HG03108 (cell line): ENCODE results near the gene SNIP1.
"Not testable (repeated sequence)": the region's sequence is repeated elsewhere in the genome, so short reads cannot be mapped to it uniquely, and the experiment has no call there.

Experiments
- ATAC-seq: cut with Tn5 transposase; IDR thresholded peaks from one replicate; pipeline ENCODE4 v1.9.1; 2021; ENCODE audit warnings: moderate library complexity; ENCODE audit not compliant: unreplicated experiment

SNIP1 gene

DNA sequence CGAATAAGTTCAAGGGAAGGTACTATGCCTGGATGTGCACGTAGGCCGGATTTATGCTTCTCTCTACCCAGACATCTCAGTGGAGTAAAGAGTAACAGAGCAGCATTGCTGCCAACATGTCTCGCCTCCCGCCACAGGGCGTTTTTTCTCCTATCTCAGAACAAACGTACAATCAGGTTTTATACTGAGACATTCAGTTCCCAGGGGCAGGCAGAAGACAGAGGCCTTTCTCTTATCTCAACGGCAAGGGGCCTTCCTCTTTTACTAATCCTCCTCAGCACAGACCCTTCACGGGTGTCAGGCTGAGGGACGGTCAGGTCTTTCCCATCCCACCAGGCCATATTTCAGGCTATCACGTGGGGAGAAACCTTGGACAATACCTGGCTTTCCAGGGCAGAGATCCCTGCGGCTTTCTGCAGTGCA, 5.9 kb upstream of the SNIP1 start:
- not testable (repeated sequence) for ATAC-seq

DNA sequence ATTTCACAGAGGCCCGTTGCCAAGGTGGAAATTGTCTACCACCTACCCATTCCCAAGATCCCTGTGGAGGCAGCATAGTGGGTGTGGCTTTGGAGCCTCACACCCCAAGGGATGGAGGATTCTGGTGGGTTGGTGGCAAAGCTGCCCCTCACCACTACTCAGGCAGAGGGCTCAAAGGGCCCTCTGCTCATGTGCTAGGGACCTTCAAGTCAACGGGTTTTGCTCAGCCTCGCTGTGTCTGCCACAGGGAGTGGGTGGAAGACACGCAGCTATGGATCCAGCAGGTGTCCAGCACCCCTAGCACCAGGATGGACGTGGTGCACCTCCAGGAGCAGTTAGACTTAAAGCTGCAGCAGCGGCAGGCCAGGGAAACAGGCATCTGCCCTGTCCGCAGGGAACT, 5.0 kb upstream of the SNIP1 start:
- no peak for ATAC-seq

DNA sequence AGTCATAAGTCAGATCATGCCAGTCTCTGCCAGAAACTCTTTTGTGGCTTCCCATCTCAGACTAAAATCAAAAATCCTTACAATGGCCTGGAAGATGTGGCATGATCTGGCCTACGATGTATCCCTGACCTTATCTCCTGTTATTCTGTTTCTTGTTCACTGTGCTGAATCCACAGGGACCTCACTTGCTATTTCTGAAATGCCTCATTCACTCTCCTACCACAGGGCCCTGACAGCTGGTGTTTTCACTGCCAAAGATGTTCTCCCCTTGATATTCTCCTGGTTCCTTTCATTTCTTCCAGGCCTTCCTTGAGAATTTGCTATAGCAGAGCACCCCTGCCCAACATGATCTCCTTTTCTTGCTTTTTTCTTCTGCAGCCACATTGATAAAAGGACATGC, 4.3 kb upstream of the SNIP1 start:
- no peak for ATAC-seq

DNA sequence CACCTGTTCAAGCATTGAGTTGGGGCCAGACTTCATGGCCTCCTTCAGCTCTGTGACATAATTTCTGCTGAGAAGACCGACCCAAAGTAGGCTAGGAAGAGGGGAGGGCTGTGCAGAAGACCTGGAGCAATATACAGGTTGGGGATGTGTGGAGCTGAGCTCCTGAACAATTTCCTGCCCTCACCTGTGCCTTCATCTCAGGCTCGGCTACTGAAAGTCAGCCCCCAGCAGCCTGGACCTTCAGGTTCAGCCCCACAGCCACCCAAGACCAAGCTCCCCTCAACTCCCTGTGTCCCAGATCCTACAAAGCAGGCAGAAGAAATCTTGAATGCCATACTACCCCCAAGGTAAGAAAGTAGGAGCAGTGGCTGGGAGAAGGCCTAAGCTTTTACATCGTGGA, 3.3 kb upstream of the SNIP1 start:
- no peak for ATAC-seq

DNA sequence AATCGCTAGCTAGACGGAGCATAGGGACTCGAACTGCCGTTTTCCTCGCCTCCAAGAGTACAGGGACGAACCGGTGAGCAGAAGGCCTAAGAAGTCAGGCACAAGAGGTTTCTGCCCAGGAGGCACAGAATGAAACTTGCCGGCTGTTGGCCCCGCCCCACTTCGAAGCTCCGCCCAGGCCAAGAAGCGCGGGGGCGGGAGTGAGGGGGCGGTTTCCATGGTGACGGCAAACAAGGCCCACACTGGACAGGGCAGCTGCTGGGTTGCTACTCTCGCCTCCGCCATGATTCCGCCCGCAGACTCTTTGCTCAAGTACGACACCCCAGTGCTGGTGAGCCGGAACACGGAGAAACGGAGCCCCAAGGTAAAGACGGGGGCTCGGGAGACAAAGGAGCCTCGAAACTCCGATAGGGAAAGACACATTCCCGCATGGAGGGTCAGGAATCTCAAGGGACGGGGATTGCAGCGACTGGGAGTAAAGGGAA, 2.7 kb upstream of the SNIP1 start, which contains the start of gene DNALI1:
DNALI1 (plus strand) TSS at position 229 of the 485 bp plus-strand sequence; CDS start at position 284, 55 bp downstream.
- no peak for ATAC-seq

DNA sequence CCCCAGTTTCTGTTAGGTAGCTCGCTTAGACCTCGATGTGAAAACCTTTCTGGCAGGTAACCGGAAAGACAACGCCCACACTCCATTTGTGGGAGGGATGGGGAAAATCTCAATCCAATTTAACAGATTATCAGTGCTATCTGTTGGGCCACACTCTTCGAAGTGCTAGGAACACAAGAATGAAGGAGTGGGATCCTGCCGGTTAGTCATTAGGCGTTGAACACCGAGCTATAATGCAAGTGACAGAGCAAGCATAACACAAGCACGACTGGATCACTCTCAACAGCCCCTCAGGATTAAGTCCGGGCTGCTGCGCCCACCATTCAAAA, 531 bp downstream of the SNIP1 start:
- no peak for ATAC-seq

DNA sequence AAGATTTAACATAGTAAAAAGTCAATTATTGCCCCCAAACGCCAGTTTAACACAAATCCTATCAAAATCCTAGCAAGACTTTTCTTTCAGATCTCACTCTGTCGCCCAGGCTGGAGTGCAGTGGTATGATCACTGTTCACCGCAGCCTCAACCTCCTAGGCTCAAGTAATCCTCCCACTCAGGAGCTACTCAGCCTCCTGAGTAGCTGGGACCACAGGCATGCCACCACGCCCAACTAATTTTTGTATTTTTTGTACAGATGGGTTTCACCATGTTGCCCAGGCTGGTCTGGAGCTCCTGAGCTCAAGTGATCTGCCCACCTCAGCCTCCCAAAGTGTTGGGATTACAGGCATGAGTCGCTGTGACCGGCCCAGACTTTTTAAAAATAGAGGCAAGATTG, 4.8 kb downstream of the SNIP1 start:
- no peak for ATAC-seq

DNA sequence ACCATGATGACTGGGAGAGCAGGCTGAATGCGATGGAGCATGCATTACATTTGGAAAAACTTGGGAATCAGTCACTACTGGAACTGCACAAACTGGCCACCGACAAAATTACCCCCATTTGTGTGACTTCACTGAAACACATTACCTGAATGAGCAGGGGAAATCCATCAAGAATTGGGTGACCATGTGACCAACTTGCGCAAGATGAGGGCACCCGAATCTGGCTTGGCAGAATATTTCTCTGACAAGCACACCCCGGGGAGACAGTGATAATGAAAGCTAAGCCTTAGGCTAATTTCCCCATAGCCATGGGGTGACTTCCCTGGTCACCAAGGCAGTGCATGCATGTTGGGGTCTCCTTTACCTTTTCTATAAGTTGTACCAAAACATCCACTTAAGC, 9.1 kb downstream of the SNIP1 start:
- ATAC-seq = no peak

DNA sequence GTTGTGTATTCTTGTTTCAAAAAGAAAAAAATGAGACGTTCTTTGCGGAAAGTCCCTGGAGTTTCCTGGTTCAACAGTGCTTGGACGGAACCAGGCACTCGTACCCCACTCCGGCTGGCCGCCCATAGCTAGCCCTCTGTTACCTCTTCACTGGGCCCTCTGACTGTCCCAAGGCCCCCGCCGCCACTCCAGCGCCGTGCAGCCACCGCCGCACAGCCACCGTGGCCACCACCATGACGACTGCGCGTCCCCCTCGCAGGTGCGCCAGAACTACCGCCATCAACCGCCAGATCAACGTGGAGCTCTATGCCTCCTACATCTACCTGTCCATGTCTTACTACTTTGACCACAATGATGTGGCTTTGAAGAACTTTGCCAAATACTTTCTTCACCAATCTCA, 9.6 kb downstream of the SNIP1 start:
- ATAC-seq = no peak

DNA sequence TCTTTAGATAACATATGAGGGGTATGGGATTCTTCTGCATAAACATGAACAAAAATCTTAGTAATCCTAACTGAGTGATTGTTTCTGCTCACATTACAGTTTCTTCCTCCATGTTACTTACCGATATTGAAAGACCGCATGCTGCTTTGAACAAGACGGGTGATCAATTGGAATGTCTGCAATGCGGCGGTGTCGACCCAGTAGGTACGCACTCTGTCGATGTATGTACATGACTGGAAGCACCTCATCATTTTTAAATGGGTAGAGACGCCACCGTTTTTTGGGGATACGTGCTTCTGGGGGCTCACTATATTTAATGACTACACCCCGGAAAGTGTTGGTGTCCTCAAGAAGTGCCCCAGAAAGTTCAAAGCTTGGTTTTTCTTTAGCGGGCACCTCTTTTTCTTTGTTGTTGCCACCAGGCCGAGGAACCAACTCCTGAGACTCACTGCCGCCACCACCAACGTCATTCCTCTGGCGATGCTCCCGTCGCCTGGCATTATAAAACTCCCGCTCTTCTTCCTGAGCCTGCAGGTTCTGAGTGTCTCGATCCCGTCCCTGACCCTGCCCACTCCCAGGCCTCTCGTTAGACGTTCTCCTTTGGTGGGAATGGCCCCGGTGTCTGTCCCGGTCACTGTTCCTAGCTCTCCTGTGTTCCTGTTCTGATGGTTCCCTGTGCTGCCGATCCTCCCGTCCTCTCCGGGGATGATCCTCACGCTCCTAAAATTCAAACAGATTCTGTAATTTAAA, 13.9 kb downstream of the SNIP1 start:
- ATAC-seq = no peak

DNA sequence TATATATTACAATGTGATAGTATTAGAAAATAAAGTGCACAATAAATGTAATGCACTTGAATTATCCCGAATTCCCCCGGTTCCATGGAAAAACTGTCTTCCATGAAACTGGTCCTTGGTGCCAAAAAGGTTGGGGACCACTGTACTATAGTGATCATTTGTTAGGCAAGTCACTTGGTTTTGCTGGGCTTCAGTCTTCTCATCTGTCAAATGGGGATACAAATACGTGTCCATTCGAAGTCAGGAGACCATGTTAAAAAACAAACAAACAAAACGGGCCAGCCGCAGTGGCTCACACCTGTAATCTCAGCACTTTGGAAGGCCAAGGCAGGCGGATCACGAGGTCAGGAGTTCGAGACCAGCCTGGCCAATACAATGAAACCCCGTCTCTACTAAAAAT, 14.9 kb downstream of the SNIP1 start:
- ATAC-seq = not testable (repeated sequence)

DNA sequence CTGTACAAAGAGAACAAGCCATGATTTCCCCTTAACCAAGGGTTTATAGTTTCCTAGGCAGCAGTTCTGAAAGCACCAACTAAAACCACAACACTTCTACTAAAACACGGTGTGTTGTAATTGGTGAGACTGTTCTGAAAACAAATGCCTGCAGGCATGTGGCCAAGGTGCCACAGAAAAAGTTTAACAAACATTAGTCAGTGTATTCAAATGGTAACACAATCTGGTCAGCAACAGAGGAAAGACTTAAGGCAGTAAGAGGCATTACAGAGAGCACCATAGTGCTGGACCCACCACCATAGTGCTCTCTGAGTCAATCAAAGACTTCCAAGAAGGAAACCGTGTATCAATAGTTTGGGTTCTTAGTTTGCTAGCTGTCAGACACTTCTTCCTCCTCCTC, 16.7 kb downstream of the SNIP1 start:
- no peak for ATAC-seq

DNA sequence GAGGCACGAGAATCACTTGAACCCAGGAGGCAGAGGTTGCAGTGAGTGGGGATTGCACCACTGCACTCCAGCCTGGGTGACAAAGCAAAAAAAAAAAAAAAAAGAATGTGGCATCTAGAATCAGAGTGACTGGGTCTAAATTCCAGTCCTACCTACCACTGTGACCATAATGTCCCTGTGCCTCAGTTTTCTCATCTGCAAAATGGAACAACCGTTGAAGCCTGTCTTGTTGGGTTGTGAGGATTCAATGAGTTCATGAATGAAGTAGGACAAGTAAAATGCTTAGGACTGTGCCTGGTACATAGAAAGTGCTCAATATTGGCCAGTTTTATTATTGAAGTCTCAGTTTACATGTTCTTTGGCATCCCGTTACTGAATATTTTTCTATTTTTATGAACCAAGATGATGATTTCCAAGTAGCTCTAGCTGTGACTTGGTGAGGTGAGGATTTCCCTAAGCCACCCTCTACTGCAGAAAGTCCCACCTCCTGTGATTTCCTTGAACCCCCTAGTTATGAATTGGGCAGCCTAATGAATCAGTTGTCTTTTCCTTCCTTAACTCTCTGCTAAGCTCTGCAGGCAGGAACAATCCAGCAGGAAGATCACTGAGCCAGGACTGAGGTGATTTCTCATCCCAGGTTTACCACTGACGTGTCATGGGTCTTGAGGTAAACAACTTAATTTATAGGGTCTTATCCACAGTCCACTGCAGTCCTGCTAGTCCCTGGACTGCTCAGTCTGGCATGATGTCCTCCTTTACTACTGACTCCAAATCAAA, 20.6 kb downstream of the SNIP1 start:
- ATAC-seq = no peak

DNA sequence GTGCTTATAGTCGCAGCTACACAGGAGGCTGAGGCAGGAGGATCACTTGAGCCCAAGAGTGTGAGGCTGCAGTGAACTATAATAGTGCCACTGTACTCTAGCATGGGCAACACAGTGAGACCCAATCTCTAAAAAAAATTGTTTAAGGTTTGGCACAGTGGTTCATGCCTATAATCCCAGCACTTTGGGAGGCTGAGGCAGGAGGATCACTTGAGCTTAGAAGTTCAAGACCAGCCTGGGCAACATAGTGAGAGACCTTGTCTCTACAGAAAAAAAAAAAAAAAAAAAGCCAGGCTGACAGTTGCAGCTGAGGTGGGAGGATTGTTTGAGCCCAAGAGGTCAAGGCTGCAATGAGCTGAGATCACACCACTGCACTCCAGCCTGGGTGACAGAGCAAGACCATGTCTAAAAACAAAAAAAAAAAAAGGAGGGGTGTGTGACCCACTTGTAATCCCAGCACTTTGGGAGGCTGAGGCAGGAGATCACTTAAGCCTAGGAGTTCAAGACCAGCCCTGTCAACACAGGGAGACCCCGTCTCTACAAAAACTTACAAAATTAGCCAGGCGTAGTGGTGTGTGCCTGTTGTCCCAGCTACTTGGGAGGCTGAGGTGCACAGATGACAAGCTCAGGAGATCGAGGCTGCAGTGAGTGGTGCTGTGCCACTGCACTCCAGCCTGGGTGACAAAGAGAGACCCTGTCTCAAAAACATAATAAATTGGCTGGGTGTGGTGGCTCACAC, 21.5 kb downstream of the SNIP1 start:
- not testable (repeated sequence) for ATAC-seq

DNA sequence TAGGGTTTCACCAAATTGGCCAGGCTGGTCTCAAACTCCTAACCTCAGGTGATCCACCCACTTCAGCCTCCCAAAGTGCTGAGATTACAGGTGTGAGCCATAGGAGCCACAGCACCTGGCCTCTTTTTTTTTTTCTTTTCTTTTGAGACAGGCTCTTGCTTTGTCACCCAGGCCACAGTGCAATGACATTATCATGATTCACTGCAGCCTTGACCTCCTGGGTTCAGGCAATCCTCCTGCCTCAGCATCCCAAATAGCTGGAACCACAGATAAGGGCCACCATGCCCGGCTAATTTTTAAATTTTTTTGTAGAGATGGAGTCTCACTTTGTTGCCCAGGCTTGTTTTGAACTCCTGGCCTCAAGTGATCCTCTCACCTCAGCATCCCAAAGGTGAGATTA, 24.2 kb downstream of the SNIP1 start:
- not testable (repeated sequence) for ATAC-seq

DNA sequence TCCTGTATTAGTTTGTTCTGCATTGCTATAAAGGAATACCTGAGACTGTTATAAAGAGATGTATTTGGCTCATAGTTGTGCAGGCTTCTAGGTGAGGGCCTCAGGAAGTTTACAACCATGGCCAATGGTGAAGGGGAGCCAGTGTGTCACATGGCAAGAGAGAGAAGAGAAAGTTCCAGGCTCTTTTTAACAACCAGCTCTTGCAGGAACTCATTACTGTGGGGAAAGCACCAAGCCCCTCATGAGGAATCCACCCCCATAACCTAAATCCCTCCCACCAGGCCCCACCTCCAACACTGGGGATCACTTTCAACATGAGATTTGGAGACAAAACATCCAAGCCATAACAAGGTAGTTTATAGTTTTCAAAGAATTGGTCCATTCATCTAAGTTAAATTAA, 34.5 kb downstream of the SNIP1 start:
- ATAC-seq = no peak

DNA sequence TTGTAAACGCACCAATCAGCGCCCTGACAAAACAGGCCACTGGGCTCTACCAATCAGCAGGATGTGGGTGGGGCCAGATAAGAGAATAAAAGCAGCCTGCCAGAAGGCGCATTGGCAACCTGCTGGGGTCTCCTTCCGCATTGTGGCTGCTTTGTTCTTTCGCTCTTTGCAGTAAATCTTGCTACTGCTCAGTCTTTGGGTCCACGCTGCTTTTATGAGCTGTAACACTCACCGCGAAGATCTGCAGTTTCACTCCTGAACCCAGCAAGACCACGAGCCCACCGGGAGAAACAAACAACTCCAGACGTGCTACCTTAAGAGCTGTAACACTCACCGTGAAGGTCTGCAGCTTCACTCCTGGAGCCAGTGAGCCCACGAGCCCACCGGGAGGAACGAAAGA, 35.2 kb downstream of the SNIP1 start:
- not testable (repeated sequence) for ATAC-seq

DNA sequence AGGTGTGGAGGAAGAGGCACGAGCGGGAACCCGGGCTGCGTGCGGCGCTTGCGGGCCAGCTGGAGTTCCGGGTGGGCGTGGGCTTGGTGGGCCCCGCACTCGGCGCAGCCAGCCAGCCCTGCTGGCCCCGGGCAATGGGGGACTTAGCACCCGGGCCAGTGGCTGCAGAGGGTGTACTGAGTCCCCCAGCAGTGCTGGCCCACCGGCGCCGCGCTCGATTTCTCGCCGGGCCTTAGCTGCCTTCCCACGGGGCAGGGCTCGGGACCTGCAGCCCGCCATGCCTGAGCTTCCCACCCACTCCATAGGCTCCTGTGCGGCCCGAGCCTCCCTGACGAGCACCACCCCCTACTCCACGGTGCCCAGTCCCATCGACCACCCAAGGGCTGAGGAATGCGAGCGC, 35.9 kb downstream of the SNIP1 start:
- not testable (repeated sequence) for ATAC-seq

DNA sequence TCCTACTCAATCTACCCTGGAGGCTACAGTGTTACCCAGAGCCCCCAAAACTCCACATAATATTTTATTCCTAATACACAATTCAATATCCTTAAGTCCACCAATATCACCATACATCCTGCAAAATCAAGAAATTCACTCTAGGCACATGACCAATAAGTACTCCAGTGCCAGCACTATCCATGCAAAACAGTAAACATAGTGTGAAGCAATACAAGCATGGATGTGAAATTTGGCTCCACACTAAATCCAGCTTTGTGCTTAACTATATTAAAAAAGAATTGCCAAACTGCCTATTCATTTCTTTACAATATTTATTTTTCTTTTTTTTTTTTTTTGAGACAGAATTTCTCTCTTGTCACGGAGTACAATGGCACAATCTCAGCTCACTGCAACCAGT, 36.5 kb downstream of the SNIP1 start:
- ATAC-seq = no peak

DNA sequence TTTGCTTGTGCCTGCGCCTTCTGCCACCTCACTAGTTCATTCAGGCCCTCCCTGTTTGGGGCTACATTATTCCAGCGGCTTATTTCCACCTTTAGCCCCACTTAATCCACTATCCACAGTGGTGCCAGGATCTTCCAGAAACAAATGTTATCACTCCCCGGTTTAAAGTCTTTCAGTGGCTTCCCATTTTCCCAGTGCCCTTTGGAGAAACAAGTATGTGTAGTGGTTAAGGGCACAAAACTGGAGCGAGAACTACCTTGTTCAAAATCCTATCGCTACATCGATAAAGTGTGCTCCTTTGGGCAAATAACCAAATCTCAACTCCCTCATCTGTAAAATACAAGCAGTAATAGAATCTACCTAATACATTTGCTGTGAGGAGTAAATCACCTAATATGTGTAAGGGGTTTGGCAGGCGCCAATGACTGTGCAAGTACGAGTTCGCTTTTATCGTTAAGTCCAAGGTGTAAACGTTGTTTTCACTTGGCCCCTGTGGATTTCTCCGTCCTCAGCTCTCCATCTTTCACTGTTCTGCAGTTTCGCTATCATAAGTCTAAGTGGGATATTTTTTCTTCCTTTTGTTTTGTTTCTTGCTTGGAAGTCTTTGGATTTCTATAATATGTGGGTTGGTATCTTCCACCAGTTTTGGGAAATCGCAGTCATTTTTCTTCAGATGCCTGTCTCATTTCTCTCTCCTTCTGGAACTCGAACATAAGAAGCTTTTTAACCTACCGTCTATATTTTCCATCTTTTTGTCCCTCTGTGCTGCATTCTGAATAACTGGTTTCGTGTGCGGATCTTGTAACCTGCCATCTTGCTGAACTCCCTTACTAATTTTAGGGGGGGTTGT, 38.7 kb downstream of the SNIP1 start:
- no peak for ATAC-seq
